Measurements from ENCODE around the gene NPR1. TPM values are rescaled to one million over a fixed set of nuclear protein-coding genes. Genes with fewer than 3 reads are reported as not detected.
"Not testable (repeated sequence)": the region's sequence is repeated elsewhere in the genome, so short reads cannot be mapped to it uniquely, and the experiment has no call there.

Gene NPR1
- polyA plus RNA-seq, 6 donors from 2014 or later: not detected

GRCh38 chr1:153696741-153697140 lies 18.3 kb downstream of the NPR1 start:
- H3K27ac Mint-ChIP-seq: no peak overlapping the region
- DNase-seq (no peak), ATAC-seq (ENCODE audit: low read depth in 2 of 2) (no peak)
- H3K9me3 Mint-ChIP-seq: no peaks in the 10 kb centered on the region
- H3K27me3 Mint-ChIP-seq: peaks cover 0 to 11% (median 0%) of the 10 kb centered on the region in 3 donors
- H3K36me3 Mint-ChIP-seq: no peaks in the 10 kb centered on the region
- H3K4me3 Mint-ChIP-seq: peak overlapping the region in 1 of 8 donors; percentile 67
- peaks cover 5 to 11% (median 6%) of the 10 kb centered on the region in 3 donors for H3K4me1 Mint-ChIP-seq

DNA sequence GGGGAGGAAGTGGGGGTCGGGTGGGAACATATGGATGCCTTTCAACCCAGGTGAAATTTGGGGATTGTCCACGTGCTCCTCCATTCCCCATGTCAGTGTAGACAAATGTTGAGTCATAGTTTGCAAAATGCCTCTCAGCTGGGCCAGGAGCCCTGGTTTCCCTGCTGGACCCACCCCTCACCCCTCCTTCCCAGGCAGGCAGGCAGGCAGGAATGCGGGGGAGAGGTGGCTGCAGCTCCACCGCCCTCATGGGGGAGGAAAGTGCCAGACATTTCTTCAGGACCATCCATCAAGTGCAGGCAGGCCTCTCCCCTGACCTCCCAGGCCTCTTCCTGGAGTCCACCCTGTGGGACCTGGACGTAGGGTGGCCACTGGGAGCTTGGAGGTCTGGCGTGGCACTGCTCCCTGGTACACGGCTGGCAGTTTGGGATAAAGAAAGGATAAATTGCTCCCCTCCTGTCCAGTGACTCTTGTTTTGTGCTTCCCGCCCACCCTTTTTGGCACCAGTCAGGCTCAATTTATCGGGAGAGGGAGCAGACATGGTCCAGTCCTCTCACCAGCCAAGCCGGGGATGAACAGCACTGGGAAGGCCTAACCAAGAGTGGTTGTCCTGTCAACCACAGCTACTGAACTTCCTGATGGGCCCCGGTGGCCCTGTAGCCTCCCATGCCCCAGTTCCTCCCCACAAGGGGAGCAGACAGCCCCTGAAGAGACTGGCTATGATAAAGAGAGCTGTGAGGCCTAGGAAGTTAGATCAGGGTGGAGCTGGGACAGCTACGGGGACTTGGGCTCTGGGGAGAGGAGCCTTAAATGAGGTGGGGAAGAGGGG lies 18.9 kb downstream of the NPR1 start:
- Mint-ChIP-seq H3K4me3 (peak overlapping the region in 7 of 8 donors; percentile 43 to 83 (median 72)), H3K9me3 (no peaks in the 10 kb centered on the region), H3K4me1 (peaks cover 5 to 11% (median 6%) of the 10 kb centered on the region in 3 donors), H3K27ac (peak overlapping the region in 4 of 6 donors; percentile 28 to 90 (median 72)), H3K27me3 (peaks cover 0 to 11% (median 0%) of the 10 kb centered on the region in 3 donors), H3K36me3 (no peaks in the 10 kb centered on the region)
- ATAC-seq (ENCODE audit: low read depth in 2 of 2): no peak
- no peak for DNase-seq

- DNase-seq (no peak), ATAC-seq (ENCODE audit: low read depth in 2 of 2) (peak in 1 of 2 donors; percentile 40)
- H3K4me3 Mint-ChIP-seq: peak overlapping the region in 7 of 8 donors; percentile 43 to 83 (median 72)
- H3K36me3 Mint-ChIP-seq: no peaks in the 10 kb centered on the region
- peak overlapping the region in 4 of 6 donors; percentile 28 to 90 (median 72) for H3K27ac Mint-ChIP-seq
- peaks cover 0 to 11% (median 0%) of the 10 kb centered on the region in 3 donors for H3K27me3 Mint-ChIP-seq
- H3K4me1 Mint-ChIP-seq: peaks cover 5 to 11% (median 6%) of the 10 kb centered on the region in 3 donors
- no peaks in the 10 kb centered on the region for H3K9me3 Mint-ChIP-seq
Observed at GRCh38 chr1:153698020-153698922, 19.8 kb downstream of the NPR1 start.

GRCh38 chr1:153698923-153699714 lies 20.6 kb downstream of the NPR1 start:
- Mint-ChIP-seq H3K27ac (no peak overlapping the region), H3K4me3 (no peak overlapping the region), H3K27me3 (peaks cover 0 to 11% (median 0%) of the 10 kb centered on the region in 3 donors), H3K36me3 (no peaks in the 10 kb centered on the region), H3K9me3 (no peaks in the 10 kb centered on the region), H3K4me1 (peaks cover 5 to 11% (median 6%) of the 10 kb centered on the region in 3 donors)
- ATAC-seq (ENCODE audit: low read depth in 2 of 2): no peak
- DNase-seq: no peak

DNA sequence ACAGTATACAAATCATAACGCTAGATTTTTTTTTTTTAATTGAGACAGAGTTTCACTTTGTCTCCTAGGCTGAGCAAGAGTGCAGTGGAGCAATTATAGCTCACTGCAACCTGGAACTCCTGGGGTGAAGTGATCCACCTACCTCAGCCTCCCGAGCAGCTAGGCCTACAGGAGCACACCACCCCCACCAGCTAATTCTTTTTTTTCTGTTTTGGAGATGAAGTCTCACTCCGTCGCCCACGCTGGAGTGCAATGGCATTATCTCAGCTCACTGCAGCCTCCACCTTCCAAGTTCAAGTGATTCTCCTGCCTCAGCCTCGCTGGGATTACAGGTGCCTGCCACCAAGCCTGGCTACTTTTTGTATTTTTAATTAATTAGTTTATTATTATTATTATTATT lies 21.3 kb downstream of the NPR1 start:
- Mint-ChIP-seq H3K27me3 (peaks cover 0 to 11% (median 0%) of the 10 kb centered on the region in 3 donors), H3K4me3 (peak overlapping the region in 1 of 8 donors; percentile 12), H3K27ac (no peak overlapping the region), H3K36me3 (no peaks in the 10 kb centered on the region), H3K9me3 (no peaks in the 10 kb centered on the region), H3K4me1 (peaks cover 5 to 11% (median 6%) of the 10 kb centered on the region in 3 donors)
- no peak for ATAC-seq (ENCODE audit: low read depth in 2 of 2)
- no peak for DNase-seq

- Mint-ChIP-seq H3K27ac (no peak overlapping the region), H3K4me1 (peaks cover 0 to 2% (median 0%) of the 10 kb centered on the region in 3 donors), H3K9me3 (no peaks in the 10 kb centered on the region), H3K27me3 (peaks cover 0 to 7% (median 0%) of the 10 kb centered on the region in 3 donors), H3K4me3 (no peak overlapping the region), H3K36me3 (no peaks in the 10 kb centered on the region)
- ATAC-seq (ENCODE audit: low read depth in 2 of 2) (no peak), DNase-seq (no peak)
Observed at GRCh38 chr1:153705484-153705883, 27.0 kb downstream of the NPR1 start.

DNA sequence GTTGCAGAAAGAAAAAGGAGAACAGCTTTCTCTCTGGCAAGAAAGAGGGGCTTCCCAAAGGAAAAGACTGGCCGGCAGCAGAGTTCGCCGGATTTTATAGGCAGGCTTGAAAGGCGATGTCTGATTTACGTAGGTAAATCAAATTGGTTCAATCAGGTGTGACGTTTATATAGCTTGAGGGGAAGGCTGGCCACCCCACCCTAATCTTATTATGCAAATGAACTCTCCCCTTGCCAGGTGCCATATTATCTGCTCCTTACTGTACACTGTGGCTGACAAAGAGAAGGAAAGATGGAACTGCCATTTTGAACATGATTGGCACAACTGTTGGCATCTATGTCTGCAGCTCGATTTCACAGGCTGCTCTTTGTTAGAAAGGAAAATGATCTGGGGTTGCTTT lies 32.5 kb downstream of the NPR1 start:
- H3K27me3 Mint-ChIP-seq: peaks cover 11 to 21% (median 13%) of the 10 kb centered on the region in 3 donors
- ATAC-seq (ENCODE audit: low read depth in 2 of 2): no peak
- H3K4me1 Mint-ChIP-seq: peaks cover 0 to 2% (median 0%) of the 10 kb centered on the region in 3 donors
- H3K9me3 Mint-ChIP-seq: no peaks in the 10 kb centered on the region
- no peaks in the 10 kb centered on the region for H3K36me3 Mint-ChIP-seq
- peak overlapping the region in 1 of 6 donors; percentile 20 for H3K27ac Mint-ChIP-seq
- no peak overlapping the region for H3K4me3 Mint-ChIP-seq
- no peak for DNase-seq

GRCh38 chr1:153716211-153716610 lies 37.7 kb downstream of the NPR1 start:
- H3K27me3 Mint-ChIP-seq: peaks cover 4 to 13% (median 9%) of the 10 kb centered on the region in 3 donors
- not testable (repeated sequence) for H3K9me3 Mint-ChIP-seq; ATAC-seq (ENCODE audit: low read depth in 2 of 2); DNase-seq; H3K4me1 Mint-ChIP-seq; H3K27ac Mint-ChIP-seq; H3K4me3 Mint-ChIP-seq; H3K36me3 Mint-ChIP-seq

DNA sequence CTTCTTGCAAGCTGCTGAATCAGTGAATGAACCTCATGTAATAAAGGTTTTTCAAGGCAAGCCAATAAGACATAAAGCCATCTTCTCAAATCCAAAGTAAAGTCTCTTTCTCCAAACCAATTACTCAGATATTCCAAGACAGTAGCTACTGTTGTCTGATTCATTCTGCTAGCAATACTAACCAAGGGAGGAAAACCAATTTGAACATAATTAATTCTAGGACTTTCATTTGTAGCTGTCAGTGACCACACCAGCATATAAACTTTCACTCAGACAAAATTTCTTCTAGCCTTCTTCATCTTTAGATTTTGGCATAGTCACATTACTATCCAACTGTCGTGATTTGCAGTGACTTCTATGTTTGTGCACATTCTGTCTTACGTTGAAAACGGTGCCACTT lies 38.8 kb downstream of the NPR1 start:
- no peaks in the 10 kb centered on the region for H3K9me3 Mint-ChIP-seq
- H3K4me1 Mint-ChIP-seq: no peaks in the 10 kb centered on the region
- H3K36me3 Mint-ChIP-seq: no peaks in the 10 kb centered on the region
- ATAC-seq (ENCODE audit: low read depth in 2 of 2): no peak
- no peak overlapping the region for H3K4me3 Mint-ChIP-seq
- H3K27ac Mint-ChIP-seq: peak overlapping the region in 1 of 6 donors; percentile 63
- peaks cover 4 to 13% (median 9%) of the 10 kb centered on the region in 3 donors for H3K27me3 Mint-ChIP-seq
- no peak for DNase-seq

DNA sequence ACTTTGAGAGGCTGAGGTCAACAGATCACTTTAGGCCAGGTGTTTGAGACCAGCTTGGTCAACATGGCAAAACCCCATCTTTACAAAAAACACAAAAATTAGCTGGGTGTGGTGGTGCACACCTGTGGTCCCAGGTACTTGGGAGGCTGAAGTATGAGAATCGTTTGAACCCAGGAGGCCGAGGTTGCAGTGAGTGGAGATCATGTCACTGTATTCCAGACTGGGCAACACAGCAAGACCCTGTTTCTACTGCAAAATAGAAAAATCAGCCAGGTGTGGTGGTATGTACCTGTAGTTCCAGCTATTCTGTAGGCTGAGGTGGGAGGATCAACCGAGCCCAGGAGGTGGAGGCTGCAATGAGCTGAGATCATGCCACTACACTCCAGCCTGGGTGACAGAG lies 45.2 kb downstream of the NPR1 start:
- Mint-ChIP-seq H3K4me1 (peaks cover 4 to 7% (median 6%) of the 10 kb centered on the region in 3 donors), H3K4me3 (no peak overlapping the region), H3K9me3 (no peaks in the 10 kb centered on the region), H3K27me3 (no peaks in the 10 kb centered on the region), H3K27ac (no peak overlapping the region), H3K36me3 (no peaks in the 10 kb centered on the region)
- no peak for ATAC-seq (ENCODE audit: low read depth in 2 of 2)
- DNase-seq: no peak

GRCh38 chr1:153724634-153725033 lies 46.1 kb downstream of the NPR1 start:
- not testable (repeated sequence) for H3K9me3 Mint-ChIP-seq; H3K36me3 Mint-ChIP-seq; H3K4me3 Mint-ChIP-seq; ATAC-seq (ENCODE audit: low read depth in 2 of 2); H3K27me3 Mint-ChIP-seq; H3K27ac Mint-ChIP-seq; DNase-seq
- peaks cover 11 to 16% (median 13%) of the 10 kb centered on the region in 3 donors for H3K4me1 Mint-ChIP-seq

DNA sequence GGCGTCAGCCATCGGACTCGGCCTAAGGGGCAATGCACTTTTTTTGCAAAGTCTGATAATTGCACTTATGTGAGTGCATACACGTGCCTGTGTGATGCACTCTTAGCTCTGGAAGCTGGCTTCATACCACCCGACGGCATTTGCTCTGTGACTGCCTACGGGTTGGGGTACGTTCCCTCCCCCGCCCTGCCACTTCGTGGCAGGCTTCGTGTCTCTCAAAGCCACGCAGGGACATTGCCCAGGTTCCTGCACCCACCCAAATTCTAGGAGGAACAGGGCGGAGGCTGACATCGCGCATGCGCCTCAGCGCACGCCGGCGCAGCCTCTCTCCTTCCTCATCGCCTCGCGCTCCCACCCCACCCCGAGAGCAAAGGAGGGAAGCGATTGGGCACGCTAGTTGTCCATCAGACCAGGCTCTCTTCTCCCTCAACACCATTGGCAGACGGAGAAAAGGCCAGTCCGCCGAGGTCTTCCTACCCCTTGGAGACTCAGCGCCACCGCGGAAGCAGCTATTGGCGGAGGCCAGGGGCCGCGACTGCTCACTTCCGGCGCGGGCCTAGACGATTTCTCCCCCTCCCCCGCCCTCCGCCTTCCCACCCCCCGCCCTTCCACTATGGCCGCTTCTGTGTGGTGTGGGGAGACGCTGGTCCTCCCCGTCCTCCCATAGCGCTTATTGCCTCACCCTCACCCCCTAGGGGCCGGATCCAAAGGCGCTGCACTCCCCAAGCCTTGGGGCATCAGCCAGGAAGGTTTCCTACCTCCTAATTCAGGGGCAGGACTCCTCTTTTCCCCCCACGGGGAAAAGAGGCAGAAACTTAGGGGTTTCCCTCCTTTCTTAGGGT lies 49.2 kb downstream of the NPR1 start, which contains the start of gene INTS3:
Gene INTS3, plus strand, starts transcription at position 588 of the 842 bp plus-strand sequence. CDS start 585 bp downstream, outside the sequence.
- Mint-ChIP-seq H3K4me3 (peak within 1 kb of the TSS; percentile 84 to 97 (median 94)), H3K27me3 (no peaks in the 10 kb centered on the region), H3K36me3 (peaks cover 0 to 4% of the 10 kb centered on the region in 2 donors), H3K9me3 (no peaks in the 10 kb centered on the region), H3K27ac (peak within 1 kb of the TSS; percentile 95 to 99 (median 96)), H3K4me1 (peaks cover 17 to 33% (median 21%) of the 10 kb centered on the region in 3 donors)
- DNase-seq: peak; percentile 99
- ATAC-seq (ENCODE audit: low read depth in 2 of 2): peak; percentile 97 to 98
